Measurements from ENCODE around the gene MYO1H.

DNA sequence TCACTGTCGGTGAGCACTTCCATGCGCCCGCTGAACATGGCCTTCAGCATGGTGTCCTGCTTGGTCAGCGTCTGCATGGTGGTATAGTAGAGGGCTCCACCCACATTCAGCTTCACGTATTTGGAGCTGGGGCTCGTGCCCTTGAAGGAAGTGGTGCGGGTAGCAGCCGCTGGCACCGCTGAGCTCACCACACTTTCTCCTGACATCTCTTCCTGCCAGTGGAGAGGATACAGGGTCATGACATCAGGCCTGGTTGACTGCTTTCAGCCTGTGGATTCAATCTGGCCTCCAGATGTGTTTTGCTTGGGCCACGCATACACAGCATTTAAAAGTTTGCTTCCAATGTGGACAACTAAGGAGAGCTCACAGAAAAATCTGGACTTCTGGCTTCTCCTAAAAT lies 121.8 kb downstream of the MYO1H start:
- TF ChIP-seq CTCF (IDR thresholded peaks at IDR 0.05 in 8 of 11, conservative IDR thresholded peaks at IDR 0.05 in 3 of 11) = no peak
- TF ChIP-seq POLR2AphosphoS5 (IDR thresholded peaks at IDR 0.05) = peak in 1 of 3 donors; percentile 14

Measured in spleen (tissue), 7 donors.